Inflammatory macrophage (primary cell): ENCODE data around the gene TCEA2.
"Not testable (repeated sequence)": the region's sequence is repeated elsewhere in the genome, so short reads cannot be mapped to it uniquely, and the experiment has no call there.

Experiments
- DNase-seq, 2 donors: peaks; one replicate each; pipeline ENCODE4 v3.0.0-alpha.2; 2020 to 2022

Gene TCEA2

DNA sequence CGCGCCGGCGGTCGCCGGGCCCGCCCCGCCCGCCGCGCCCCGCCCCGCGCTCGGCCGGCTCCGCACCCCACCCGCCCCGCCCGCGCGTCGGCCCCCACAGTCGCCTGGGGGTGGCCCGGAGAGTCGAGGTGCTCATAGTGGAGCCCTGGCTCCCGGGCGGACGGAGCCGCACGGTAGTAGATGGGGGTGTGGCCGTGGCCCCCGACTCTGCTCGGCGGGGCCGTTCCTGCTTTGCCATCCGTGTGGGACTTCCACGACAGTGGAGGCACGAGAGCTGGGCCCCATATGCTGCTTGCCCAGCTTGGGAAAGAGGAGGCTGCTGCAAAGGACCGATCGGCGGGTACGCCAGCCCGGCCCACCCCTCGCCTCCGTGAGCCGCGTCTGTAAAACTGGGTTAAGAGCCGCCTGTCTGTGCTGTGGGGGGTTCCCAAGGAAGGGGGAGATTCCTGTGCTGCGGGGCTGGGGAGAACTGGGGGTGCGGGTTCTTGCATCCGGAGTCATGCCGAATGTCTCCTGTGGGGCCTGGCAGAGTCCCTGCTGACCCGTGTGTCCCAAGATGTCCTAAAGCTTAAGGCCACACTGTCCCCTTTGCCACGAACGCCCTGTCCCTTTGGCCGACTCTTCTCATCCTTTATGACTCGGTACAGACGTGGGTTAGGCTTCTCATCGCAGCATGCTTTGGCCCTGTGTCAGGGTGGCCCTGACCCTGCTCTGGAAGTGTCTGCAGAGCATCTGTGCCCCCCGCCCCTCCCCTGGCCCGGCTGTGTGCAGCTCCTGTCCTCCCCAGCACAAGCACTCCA lies 17.2 kb downstream of the TCEA2 start, which contains the start of gene OPRL1:
OPRL1 (plus strand) TSS at position 70 of the 800 bp plus-strand sequence. CDS start 12,639 bp downstream, outside the sequence.
- peak in 1 of 2 donors; percentile 41 for DNase-seq

DNA sequence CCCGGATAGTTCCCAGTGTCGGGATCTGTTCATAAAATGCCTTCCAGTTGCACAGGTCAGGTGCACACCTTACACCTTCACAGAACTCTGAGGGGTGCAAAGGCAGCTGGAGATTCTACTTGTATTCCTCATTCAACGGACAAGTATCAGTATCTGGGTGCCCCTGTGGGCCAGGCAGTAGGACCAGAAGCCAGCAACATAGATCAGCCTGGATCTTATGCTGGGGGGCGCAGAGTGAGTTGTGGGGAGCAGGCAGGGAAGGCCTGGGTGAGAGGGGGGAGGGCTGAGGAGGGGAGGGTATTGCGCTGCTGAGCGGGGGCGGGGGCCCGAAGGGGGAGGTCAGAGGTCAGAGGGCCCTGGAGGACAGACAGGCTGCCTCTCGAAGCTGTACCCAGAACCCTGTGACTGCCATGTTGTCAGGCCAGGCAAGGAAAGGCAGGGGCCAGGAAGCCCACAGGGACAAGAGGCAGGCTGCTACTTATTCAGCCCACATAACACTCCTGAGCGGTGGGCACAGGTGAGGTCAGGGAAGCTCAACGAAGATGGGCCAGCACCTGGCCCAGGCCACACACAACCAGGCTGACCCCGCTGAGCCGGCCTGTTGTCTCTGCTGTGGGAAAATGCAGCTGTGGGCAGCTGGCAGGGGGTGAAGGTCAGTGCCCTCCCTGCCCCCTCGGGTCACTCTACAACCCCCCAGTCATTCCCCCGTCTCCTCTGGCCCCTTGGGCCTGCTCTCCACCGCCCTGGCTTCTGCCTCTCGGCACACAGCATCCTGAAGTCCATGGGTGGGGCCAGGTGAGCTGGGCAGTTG lies 18.0 kb downstream of the TCEA2 start:
- DNase-seq: no peak

DNA sequence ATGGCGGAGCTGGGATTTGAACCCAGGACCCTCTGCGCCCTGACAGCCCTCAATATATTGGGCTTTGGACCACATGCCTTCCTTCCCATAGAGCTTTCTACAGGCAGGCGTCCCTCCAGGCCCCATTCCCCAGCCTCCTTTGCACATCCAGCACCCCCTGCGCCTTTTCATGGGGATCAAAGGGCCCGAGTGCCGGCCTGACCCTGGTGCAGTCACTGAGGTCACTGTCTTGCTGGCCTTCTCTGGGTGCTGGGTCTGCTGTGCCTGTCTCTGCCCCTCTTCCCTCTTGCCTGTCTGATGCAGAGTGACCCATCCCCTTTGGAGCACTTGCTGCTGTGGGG lies 18.6 kb downstream of the TCEA2 start:
- no peak for DNase-seq

DNA sequence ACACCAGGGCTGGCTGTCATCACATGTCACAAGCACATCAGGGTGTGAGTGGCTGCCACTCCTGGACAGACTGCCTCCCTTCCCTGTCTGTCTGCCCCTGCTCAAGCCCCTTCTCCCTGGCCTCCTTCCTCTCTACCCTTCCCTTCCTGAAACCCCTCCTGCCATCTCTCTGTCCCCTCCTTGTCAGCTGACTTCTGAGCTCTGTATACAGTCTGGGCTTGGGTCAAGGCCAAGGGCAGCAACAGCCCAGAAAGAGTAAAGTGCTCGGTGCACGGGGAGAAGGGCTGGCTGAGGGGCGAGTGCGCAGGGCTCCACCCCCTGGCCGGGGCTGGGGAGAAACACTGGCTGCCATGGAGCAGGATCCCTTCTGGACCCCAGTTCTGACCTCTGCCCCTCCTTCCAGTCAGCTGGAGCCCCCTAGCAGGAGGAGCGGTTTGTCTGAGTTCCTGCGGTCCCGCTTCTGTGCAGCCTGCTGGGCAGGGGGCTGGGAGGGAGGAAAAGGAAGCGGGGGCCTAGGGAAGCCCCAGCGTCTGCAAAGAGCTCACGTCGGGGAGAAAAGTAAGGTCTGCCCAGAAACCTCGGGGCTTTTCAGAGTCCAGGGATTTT lies 19.2 kb downstream of the TCEA2 start:
- no peak for DNase-seq

DNA sequence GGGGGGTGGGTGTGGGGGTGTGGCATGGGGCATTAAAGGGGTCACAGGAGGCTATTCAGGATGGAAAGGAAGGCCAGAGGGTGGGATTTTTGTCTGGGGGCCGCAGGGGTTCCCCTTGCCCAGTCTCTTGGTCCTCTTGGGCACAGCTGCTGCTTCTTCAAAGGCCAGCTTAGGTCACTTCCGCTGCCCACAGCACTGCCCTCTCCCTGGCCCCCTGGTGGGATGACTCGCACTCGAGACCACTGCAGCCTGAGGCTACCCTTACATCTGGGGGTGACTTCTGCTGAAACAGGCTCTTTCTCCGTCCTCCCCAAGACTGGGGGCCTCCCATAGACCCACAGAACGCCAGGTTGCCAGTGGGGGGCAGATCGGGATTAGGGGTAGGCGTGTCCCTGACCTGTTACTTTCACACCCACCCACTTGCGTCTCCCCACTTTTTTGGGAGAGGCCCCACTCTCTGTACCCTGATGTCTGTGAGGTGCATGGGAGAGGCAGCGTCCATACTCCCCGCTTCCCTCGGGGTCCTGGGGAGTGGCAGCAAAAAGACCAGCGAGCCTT lies 19.9 kb downstream of the TCEA2 start:
- DNase-seq: peak in 1 of 2 donors; percentile 32

DNA sequence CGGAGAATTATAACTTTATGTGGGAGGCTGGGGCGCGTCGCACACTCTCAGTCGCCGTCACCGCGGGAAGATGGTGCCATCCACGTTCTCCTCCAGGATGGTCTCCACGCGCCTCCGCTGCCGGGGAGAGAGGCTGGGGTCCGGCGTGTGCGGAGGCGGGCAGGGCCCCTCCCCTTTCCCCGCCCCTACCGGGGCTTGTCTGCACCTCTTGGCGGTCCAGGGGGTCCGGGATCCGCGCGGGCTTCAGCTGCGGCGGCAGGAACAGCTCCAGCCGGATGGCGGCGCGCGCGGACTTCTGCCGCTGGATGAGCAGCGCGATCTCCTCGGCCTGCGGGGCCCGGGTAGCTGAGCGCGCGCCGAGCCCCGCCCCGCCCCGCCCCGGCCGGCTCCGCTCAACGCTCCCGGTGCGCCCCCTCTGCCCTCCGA lies 20.4 kb downstream of the TCEA2 start:
- DNase-seq: peak; percentile 48 to 73

DNA sequence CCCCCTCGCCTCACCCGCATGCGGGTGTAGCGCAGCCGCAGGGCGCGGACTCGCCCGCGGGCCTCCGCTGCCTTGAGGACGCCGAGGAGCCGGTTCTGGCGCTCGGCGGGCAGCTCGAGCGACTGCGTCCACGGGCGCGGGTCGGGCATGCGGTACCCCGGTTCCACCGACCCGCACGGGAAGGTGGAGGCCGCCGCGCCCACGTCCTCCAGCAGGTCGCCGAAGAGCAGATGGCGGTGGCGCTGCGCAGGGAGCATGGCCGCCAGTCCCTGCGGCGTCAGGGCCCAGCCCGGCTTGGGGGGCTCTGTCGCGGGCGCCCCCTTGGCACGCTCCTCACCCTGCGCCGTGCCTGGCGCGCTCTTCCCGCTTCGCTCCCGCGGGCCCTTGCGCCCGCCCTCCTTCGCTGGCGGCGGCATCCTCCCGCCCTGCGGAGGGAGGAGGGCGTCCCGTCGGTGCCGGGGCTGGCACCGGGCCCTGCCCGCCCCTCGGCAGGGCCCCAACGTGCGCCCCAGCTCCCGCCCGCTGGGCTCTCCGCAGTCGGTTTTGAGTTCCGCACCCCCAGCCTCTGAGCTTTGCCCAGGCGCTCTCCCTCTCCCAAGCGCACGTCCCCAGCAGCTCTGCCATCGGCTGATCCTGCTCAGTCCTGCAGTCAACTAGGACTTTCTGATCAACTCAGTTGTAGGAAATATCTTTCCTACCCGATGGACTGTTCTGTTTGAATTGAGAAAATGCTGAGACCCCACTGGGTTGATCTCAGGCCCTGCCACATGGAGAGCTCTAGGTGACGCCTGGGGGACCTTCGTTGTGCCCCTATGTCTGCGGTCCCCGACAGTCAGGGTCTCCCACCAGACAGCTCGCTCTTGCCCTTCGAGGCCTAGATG lies 21.0 kb downstream of the TCEA2 start, which contains the start of gene LKAAEAR1:
LKAAEAR1 (minus strand) TSS at position 595 of the 881 bp plus-strand sequence; CDS start at position 416, 179 bp downstream.
- no peak for DNase-seq

DNA sequence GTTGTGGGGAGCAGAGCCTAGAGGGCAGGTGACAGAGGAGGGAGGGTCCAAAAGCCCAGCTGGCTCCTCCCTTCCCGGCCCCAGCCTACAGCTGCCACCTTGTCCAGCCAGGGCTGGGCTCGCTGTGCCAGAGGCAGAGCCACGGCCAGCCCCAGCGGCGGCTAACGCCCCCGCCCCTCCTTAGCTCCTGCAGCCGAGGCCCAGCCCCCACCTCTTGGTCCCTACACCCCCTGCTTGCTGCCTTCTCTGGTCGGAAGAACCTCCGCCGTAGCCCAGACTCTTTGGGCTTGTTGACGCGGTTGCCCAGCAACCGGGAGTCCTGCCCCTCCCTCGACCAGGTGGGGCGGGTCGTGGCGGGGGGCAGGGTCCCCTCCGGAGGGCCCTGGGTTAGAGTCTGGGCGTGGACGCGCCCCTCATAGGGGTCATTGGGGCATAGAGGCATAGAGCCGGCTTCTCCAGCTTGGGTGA lies 21.7 kb downstream of the TCEA2 start:
- no peak for DNase-seq

DNA sequence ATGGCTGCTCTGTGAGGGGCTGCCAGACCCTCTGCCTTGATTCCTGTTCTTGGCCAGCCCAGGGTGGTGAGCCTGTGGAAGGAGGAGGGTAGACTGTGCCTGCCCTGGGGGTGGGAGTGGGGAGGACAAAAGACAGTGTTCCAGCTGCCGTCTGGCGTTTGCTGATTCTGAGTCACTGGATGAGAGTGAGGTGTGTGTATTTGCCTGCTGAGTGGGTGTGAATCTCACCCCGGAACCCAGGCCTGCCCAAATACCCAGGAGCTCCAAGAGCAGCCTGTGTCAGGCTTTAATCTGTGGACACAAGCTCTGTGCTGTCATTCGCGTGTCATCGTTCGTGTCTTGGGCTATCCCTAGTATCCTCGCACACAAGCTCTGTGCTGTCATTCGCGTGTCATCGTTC lies 23.8 kb downstream of the TCEA2 start:
- DNase-seq: no peak

DNA sequence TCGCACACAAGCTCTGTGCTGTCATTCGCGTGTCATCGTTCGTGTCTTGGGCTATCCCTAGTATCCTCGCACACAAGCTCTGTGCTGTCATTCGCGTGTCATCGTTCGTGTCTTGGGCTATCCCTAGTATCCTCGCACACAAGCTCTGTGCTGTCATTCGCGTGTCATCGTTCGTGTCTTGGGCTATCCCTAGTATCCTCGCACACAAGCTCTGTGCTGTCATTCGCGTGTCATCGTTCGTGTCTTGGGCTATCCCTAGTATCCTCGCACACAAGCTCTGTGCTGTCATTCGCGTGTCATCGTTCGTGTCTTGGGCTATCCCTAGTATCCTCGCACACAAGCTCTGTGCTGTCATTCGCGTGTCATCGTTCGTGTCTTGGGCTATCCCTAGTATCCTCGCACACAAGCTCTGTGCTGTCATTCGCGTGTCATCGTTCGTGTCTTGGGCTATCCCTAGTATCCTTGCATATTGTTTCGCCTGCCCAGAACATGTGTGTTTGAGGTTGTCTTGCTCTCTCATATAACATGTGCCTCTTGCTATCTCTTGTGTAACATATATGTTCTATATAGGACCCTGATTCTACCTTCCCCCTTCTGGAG lies 24.3 kb downstream of the TCEA2 start:
- not testable (repeated sequence) for DNase-seq

DNA sequence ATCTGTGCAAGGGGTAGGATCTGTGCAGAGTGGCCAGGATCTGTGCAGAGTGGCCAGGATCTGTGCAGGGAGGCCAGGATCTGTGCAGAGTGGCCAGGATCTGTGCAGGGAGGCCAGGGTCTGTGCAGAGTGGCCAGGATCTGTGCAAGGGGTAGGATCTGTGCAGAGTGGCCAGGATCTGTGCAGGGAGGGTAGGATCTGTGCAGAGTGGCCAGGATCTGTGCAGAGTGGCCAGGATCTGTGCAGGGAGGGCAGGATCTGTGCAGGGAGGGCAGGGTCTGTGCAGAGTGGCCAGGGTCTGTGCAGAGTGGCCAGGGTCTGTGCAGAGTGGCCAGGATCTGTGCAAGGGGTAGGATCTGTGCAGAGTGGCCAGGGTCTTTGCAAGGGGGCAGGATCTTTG lies 25.6 kb downstream of the TCEA2 start:
- not testable (repeated sequence) for DNase-seq

DNA sequence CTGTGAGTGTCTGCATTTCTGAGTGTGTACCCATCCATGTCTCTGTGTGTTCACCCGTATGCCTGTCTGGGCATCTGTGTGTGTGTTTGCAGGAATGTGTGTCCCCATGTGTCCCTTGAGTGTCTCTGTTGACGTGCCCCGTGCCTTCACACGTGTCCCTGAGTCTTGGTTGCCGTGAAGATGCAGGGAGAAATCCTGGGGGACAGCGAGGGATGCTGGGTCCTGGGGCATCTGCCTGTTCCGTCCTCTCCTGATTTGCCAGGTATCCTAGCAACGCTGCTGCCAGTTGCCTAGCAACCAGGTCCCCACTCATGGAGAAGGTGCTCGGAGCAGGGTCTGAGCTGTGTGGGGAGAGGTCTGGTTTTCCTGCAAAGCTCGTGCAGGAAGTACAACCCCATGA lies 27.2 kb downstream of the TCEA2 start:
- no peak for DNase-seq

DNA sequence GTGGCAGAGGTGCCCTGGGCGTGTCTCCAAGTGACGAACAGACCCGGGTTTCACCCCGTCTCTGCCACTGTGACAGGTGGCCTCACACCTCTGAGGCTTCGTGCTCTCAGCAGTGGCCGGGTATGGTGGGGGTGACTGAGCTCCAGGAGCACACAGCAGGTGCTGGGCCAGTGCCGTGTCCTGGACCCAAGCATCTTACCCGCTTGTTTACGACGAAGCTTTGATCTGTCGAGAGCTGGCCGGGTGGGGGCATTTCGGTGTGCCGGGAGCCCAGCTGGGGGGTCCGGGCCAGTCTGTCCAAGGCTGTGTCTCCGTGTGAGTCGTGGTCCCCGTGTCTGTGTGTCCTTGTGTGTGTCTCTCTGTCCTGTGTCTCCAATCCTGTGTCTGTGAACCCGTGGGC lies 28.3 kb downstream of the TCEA2 start:
- DNase-seq: no peak

DNA sequence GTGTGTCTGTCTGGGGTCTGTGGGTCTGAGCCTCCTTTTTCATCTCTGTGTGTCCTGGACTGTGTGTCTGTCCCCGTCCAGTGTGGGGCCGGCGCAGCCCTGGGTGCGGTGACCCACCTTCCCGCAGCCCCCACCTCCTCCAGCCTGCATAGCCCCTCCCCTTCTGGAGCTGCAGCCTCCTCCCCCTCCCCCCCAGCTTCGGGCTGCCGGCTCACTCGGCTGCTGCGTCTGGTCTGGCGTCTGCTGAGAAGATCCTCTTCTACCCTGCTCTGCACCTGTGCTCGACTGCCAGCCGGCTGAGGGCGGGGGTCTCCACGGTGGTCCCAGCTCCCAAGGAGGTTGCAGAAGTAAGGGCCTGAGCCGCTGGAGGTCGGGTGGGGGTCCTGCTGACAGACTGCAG lies 28.8 kb downstream of the TCEA2 start:
- no peak for DNase-seq

DNA sequence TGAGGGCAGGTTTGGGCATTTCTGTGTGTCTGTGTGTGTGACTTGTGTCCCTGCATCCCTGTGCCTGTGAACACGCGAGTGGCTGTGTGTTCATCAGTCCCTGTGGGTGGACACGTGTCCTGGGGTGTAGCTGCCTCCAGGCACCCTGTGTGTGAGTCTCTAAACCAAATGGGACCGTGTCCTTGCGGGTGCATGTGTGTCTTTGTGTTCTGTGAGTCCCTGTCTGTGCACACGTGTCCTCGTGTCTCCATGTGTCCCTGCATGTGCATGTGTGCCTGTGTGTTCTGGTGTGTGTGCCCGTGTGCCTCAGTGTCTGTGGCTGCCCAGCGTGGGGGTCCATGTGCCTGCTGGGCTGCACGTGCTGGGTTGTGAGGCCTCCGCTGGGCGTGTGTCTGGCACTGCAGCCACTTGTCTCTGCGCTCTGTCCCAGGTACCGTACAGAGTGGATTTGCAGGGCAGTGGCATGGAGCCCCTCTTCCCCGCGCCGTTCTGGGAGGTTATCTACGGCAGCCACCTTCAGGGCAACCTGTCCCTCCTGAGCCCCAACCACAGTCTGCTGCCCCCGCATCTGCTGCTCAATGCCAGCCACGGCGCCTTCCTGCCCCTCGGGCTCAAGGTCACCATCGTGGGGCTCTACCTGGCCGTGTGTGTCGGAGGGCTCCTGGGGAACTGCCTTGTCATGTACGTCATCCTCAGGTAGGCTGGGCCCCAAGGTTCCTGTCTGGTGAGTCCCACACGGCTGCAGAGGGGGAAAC lies 29.4 kb downstream of the TCEA2 start:
- no peak for DNase-seq

DNA sequence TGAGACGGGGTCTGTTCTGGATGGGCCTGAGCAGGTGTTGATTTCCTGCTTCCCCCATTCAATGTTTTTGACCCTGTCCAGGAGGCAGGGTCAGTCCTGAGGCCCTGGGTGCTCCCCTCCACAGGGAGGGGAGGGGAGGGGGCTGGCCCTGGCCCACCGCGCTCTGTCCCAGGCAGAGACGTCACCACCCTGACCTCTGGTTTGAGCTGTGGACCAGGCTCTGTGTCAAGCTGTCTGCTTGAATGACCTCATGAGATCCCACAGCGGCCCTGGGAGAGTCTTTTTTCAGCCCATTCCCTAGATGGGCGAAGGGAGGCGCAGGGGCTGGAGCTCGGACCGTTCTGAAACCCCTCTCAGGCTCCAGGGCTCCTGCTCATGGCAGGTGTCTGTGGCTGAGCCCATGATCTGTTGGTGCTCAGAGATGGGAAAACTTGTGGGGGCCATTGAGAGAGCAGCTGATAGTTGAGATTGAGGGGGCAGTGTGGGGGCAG lies 30.1 kb downstream of the TCEA2 start:
- DNase-seq: no peak

DNA sequence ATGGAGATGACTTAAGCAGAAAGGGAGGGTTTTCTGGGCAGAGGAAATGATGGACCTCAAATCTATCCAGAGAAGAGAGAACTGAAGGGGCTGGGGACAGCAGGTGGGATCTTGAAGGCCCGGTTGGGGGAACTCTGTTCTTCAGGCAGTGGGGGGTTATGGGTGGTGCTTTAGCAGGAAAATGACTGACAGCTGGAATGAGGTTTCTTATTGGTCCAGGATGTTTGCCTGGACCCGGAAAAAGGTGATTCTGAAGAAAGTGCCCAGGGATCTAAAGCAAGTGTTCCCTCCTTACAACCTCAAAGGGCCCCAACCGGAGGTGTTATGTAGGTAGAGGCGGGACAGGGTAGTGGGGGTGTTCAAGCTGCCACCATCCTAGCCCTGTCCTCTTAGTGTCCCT lies 32.5 kb downstream of the TCEA2 start:
- DNase-seq: no peak

DNA sequence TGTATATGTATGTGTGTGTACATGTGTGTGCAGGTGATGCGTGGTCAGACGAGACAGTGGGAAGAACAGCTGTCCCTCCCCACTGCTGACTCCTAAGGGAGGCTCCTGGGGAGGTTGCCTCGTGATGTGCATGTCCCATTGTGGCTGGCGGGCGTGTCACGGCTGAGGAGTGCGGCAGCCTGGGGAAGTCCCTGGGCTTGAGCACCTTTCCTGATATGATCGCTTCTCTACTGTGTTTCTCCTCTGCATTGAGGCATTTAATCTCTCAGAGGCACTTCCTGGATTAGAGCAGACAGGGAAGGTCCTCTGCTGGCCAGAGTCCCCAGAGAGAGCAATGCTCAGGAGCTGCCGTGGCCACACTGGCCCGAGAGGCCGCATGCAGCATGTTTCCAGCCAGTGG lies 32.9 kb downstream of the TCEA2 start:
- no peak for DNase-seq

DNA sequence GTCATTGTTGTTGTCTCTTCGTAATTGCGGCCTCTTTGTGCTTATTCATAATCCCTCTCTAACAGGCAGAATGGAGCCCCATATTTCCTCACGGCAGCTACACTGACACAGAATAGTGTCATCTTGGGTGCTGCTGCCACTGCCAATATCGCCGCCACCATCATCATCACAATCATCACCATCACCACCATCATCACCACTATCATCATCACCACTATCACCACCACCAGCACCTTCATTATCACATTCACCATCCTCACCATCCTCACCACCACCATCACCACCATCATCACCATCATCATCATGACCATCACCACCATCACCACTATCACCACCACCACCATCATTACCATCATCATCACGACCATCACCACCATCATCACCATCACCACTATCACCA lies 33.5 kb downstream of the TCEA2 start:
- no peak for DNase-seq

DNA sequence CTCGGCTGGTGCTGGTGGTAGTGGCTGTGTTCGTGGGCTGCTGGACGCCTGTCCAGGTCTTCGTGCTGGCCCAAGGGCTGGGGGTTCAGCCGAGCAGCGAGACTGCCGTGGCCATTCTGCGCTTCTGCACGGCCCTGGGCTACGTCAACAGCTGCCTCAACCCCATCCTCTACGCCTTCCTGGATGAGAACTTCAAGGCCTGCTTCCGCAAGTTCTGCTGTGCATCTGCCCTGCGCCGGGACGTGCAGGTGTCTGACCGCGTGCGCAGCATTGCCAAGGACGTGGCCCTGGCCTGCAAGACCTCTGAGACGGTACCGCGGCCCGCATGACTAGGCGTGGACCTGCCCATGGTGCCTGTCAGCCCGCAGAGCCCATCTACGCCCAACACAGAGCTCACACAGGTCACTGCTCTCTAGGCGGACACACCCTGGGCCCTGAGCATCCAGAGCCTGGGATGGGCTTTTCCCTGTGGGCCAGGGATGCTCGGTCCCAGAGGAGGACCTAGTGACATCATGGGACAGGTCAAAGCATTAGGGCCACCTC lies 35.5 kb downstream of the TCEA2 start:
- DNase-seq: no peak
